ENCODE measurements around the gene LPAR1. TPM values are rescaled to one million over a fixed set of nuclear protein-coding genes. Genes with fewer than 3 reads are reported as not detected.

Gene LPAR1
- total and polyA plus RNA-seq, 2 donors (not counting 1 experiment from before 2014, with no cell fraction given) = 222 to 240 TPM

DNA sequence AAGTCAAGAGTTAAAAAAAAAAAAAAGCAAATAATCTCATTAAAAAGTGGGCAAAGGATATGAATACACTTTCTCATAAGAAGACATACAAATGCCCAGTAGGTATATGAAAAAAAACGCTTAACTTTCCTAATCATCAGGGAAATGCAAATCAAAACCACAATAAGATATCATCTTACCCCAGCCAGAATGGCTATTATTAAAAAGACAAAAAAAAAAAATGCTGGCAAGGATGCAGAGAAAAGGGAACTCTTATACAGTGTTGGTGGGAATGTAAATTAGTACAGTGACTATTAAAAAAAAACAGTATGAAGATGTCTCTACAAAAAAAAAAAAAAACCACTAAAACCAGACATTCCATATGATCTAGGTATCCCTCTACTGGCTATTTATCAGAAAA is 79.4 kb downstream of the LPAR1 start:
- no peak for TF ChIP-seq EZH2 (IDR thresholded peaks at IDR 0.05; ENCODE audit: low read length, missing control alignments)
- TF ChIP-seq, protein P1, sequence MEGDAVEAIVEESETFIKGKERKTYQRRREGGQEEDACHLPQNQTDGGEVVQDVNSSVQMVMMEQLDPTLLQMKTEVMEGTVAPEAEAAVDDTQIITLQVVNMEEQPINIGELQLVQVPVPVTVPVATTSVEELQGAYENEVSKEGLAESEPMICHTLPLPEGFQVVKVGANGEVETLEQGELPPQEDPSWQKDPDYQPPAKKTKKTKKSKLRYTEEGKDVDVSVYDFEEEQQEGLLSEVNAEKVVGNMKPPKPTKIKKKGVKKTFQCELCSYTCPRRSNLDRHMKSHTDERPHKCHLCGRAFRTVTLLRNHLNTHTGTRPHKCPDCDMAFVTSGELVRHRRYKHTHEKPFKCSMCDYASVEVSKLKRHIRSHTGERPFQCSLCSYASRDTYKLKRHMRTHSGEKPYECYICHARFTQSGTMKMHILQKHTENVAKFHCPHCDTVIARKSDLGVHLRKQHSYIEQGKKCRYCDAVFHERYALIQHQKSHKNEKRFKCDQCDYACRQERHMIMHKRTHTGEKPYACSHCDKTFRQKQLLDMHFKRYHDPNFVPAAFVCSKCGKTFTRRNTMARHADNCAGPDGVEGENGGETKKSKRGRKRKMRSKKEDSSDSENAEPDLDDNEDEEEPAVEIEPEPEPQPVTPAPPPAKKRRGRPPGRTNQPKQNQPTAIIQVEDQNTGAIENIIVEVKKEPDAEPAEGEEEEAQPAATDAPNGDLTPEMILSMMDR (conservative IDR thresholded peaks at IDR 0.05 in 1 of 2, IDR thresholded peaks at IDR 0.05 in 1 of 2; ENCODE audit: low read depth in 1 of 2, low read length in 2 of 2) = no peak
- no peaks in the 10 kb centered on the region for H3K27me3 ChIP-seq (ENCODE audit: control insufficient read depth, insufficient read depth, low read length)
- peak in 1 of 2 donors; percentile 29 for DNase-seq (ENCODE audit: low read depth in 2 of 2)
- H3K36me3 ChIP-seq (ENCODE audit: control insufficient read depth, insufficient read depth, low read length) = peaks cover 11% of the 10 kb centered on the region
- H2AFZ ChIP-seq (ENCODE audit: low read length) = no peak overlapping the region
- peaks cover 83% of the 10 kb centered on the region for H3K79me2 ChIP-seq (ENCODE audit: control insufficient read depth, insufficient read depth, low read length)
- no peaks in the 10 kb centered on the region for H3K9me3 ChIP-seq (ENCODE audit: control insufficient read depth, insufficient read depth, low read depth, low read length)
- no peak overlapping the region for H3K27ac ChIP-seq (ENCODE audit: insufficient read depth, low read length)
- H4K20me1 ChIP-seq (ENCODE audit: control insufficient read depth, extremely low read depth, insufficient read depth, low read length) = no peaks in the 10 kb centered on the region
- H3K9ac ChIP-seq (ENCODE audit: insufficient read depth, low read length) = no peak overlapping the region
- H3K4me1 ChIP-seq (ENCODE audit: control insufficient read depth, extremely low read depth, insufficient read depth, low read length) = no peaks in the 10 kb centered on the region
- no peak overlapping the region for H3K4me3 ChIP-seq (replicated peaks in 1 of 4; ENCODE audit: control extremely low read depth in 1 of 4, insufficient read depth in 1 of 4, low read depth in 3 of 4, low read length in 4 of 4)
- no peak overlapping the region for H3K4me2 ChIP-seq (ENCODE audit: extremely low read depth, insufficient read depth, low read length)

DNA sequence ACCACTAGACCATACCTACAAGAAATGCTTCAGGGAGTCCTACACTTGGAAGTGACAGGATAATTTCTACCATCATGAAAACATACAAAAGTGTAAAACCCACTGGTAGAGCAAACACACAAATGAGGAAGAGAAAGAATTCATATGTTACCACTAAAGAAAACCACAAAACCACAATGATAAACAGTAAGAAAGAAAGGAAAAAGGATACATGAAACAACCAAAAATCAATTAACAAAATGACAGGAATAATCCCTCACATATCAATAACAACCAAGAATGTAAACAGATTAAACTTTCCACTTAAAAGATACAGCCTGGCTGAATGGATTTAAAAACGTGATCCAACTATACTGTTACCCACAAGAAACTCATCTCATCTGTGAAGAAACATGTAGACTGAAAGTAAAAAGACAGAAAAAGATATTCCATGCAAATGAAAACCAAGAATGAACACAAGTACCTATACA is 83.4 kb downstream of the LPAR1 start:
- peaks cover 90% of the 10 kb centered on the region for H3K79me2 ChIP-seq (ENCODE audit: control insufficient read depth, insufficient read depth, low read length)
- H3K4me2 ChIP-seq (ENCODE audit: extremely low read depth, insufficient read depth, low read length) = no peak overlapping the region
- H4K20me1 ChIP-seq (ENCODE audit: control insufficient read depth, extremely low read depth, insufficient read depth, low read length) = no peaks in the 10 kb centered on the region
- no peak overlapping the region for H3K4me3 ChIP-seq (replicated peaks in 1 of 4; ENCODE audit: control extremely low read depth in 1 of 4, insufficient read depth in 1 of 4, low read depth in 3 of 4, low read length in 4 of 4)
- peaks cover 20% of the 10 kb centered on the region for H3K4me1 ChIP-seq (ENCODE audit: control insufficient read depth, extremely low read depth, insufficient read depth, low read length)
- H3K27ac ChIP-seq (ENCODE audit: insufficient read depth, low read length) = no peak overlapping the region
- no peaks in the 10 kb centered on the region for H3K9me3 ChIP-seq (ENCODE audit: control insufficient read depth, insufficient read depth, low read depth, low read length)
- H3K27me3 ChIP-seq (ENCODE audit: control insufficient read depth, insufficient read depth, low read length) = no peaks in the 10 kb centered on the region
- H3K36me3 ChIP-seq (ENCODE audit: control insufficient read depth, insufficient read depth, low read length) = peaks cover 2% of the 10 kb centered on the region
- peak; percentile 55 to 73 for DNase-seq (ENCODE audit: low read depth in 2 of 2)
- no peak overlapping the region for H2AFZ ChIP-seq (ENCODE audit: low read length)
- TF ChIP-seq EZH2 (IDR thresholded peaks at IDR 0.05; ENCODE audit: low read length, missing control alignments) = no peak
- TF ChIP-seq, protein P1 (conservative IDR thresholded peaks at IDR 0.05 in 1 of 2, IDR thresholded peaks at IDR 0.05 in 1 of 2; ENCODE audit: low read depth in 1 of 2, low read length in 2 of 2) = no peak
- no peak overlapping the region for H3K9ac ChIP-seq (ENCODE audit: insufficient read depth, low read length)

DNA sequence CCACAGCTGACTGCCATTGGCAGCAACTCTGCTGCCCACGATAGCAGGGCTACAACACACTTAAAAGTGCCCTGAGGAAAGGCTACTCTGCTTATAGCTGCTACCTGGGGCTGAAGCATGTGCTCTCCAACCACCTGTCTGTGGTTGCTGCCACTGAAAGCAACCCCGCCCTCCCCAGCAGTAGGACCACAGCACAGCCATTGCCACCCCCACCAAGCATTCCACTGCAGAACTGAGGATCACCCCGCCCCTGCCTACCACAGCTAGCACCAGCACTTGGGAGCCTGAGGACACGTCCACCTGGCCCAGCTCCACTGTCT is 85.8 kb downstream of the LPAR1 start:
- Histone ChIP-seq H3K9me3 (ENCODE audit: control insufficient read depth, insufficient read depth, low read depth, low read length) (no peaks in the 10 kb centered on the region), H3K36me3 (ENCODE audit: control insufficient read depth, insufficient read depth, low read length) (peaks cover 2% of the 10 kb centered on the region), H3K4me2 (ENCODE audit: extremely low read depth, insufficient read depth, low read length) (peak overlapping the region; percentile 42), H3K79me2 (ENCODE audit: control insufficient read depth, insufficient read depth, low read length) (peaks cover 89% of the 10 kb centered on the region), H3K27ac (ENCODE audit: insufficient read depth, low read length) (no peak overlapping the region), H3K9ac (ENCODE audit: insufficient read depth, low read length) (no peak overlapping the region), H3K4me3 (replicated peaks in 1 of 4; ENCODE audit: control extremely low read depth in 1 of 4, insufficient read depth in 1 of 4, low read depth in 3 of 4, low read length in 4 of 4) (no peak overlapping the region), H3K27me3 (ENCODE audit: control insufficient read depth, insufficient read depth, low read length) (no peaks in the 10 kb centered on the region), H2AFZ (ENCODE audit: low read length) (no peak overlapping the region), H4K20me1 (ENCODE audit: control insufficient read depth, extremely low read depth, insufficient read depth, low read length) (no peaks in the 10 kb centered on the region), H3K4me1 (ENCODE audit: control insufficient read depth, extremely low read depth, insufficient read depth, low read length) (peaks cover 23% of the 10 kb centered on the region)
- TF ChIP-seq EZH2 (IDR thresholded peaks at IDR 0.05; ENCODE audit: low read length, missing control alignments) = no peak
- TF ChIP-seq, protein P1 (conservative IDR thresholded peaks at IDR 0.05 in 1 of 2, IDR thresholded peaks at IDR 0.05 in 1 of 2; ENCODE audit: low read depth in 1 of 2, low read length in 2 of 2) = no peak
- DNase-seq (ENCODE audit: low read depth in 2 of 2) = no peak

Data from fibroblast of lung (primary cell).